GM20000 (cell line): ENCODE data around the gene CAMK2B.

Experiments
- DNase-seq: peaks from one replicate; pipeline ENCODE4 v3.0.0; 2012; ENCODE audit warnings: low spot score
- CTCF ChIP-seq: IDR thresholded peaks from 2 replicates; pipeline ENCODE4 v1.5.1; 2012; ENCODE audit warnings: mild to moderate bottlenecking, control low read depth; ENCODE audit errors: extremely low read depth, missing control alignments

The CAMK2B gene

GRCh38 chr7:44215531-44215930 lies 109.9 kb downstream of the CAMK2B start:
- DNase-seq: peak; percentile 27
- no peak for TF ChIP-seq CTCF

GRCh38 chr7:44213877-44214388 lies 111.5 kb downstream of the CAMK2B start:
- DNase-seq: peak; percentile 62
- TF ChIP-seq CTCF: no peak

- DNase-seq: peak; percentile 10
- no peak for TF ChIP-seq CTCF
Observed at GRCh38 chr7:44213206-44213876, 112.1 kb downstream of the CAMK2B start.

DNA sequence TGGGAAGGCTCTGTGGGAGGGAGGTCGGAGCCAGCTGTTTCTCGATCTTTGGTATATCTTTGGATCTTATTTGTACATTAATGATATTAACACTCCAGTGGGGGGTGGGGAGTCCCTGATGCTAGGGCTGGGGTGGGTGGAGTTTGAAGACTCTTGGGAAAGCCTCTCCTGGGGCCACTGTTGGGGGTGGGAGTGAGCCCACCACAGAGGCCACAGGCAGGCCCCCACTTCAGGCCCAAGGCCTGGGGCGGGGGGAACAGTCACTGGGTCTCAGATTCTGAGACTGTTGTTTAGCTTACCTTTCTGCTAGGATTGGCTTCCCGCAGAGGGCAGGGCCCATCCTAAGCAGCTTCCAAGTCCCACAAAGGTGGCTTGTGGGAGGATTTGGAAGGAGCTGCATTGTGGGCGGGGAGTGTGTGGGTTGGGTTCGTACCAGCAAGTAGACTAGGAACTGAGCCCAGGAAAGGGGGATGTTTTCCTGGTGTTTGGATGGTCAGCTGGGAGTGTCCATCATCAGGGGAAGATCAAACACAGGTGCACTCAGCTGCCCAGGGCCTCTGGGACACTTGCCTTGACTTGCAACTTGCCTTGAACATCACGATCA lies 112.7 kb downstream of the CAMK2B start:
- no peak for DNase-seq
- no peak for TF ChIP-seq CTCF

GRCh38 chr7:44212018-44212417 lies 113.4 kb downstream of the CAMK2B start:
- no peak for TF ChIP-seq CTCF
- DNase-seq: no peak

GRCh38 chr7:44211126-44211675 lies 114.2 kb downstream of the CAMK2B start:
- DNase-seq: no peak
- no peak for TF ChIP-seq CTCF

DNA sequence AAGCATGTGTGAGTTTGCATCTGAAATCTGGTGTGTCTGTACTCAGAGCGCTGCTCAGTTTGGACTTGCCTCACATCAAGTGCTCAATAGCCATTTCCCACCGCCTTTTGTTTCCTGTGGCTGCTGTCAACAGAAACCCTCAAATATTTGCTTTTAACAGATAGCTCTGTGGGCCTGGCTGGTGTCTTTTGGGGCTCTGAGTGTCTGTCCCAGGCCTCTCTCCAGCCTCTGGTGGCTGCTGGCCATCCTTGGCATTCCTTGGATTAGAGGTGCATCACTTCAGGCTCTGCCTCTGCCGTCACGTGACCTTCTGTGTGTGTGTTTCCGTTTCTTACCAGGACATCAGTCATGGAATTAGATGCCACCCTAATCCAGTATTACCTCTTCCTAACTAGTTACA lies 115.3 kb downstream of the CAMK2B start:
- DNase-seq: no peak
- TF ChIP-seq CTCF: no peak
